ENCODE results near the gene MIP.

MIP gene

DNA sequence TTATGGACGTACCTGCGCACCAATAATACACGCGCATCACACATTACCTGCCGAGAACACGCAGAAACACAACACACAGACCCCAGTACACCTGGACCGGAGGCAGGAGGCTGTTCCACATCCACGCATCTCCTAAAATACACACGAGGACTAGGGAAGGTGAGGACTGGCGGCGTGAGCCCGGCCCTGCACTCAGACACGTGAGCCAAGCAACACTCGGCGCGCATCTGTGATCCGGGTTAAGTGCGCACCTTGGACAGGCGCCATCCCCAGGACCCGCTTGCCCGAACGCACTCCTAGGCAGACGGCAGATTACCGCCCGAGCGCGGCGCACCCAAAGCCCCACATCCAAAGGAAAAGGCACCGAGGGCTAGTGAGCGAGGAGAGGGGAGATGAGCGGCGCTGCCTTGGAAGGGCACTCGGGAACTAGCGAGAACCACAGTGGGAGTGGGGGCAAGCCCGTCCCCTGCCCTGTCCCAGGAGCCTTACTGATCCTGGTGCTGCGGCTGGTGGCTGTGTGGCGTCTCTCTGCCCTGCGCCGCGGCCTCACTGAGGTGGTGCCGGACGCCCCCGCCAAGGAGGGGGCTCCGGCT lies 33.1 kb upstream of the MIP start:
- H3K9me3 ChIP-seq (ENCODE audit: control insufficient read depth in 2 of 2, low read length in 2 of 2) = no peaks in the 10 kb centered on the region
- H3K27me3 ChIP-seq (ENCODE audit: control insufficient read depth in 1 of 2, insufficient read depth in 2 of 2, low read length in 2 of 2) = peaks cover 0 to 2% of the 10 kb centered on the region in 2 donors
- H3K4me1 ChIP-seq (ENCODE audit: control insufficient read depth, insufficient read depth, low read length) = peaks cover 20% of the 10 kb centered on the region
- H3K4me3 ChIP-seq (ENCODE audit: low read length in 2 of 2) = peak overlapping the region; percentile 75 to 81
- H3K9ac ChIP-seq (ENCODE audit: low read length in 2 of 2) = peak overlapping the region; percentile 13 to 53
- no peaks in the 10 kb centered on the region for H3K36me3 ChIP-seq (ENCODE audit: control insufficient read depth in 2 of 2, insufficient read depth in 2 of 2, low read length in 2 of 2)
- H3K27ac ChIP-seq (ENCODE audit: low read length) = no peak overlapping the region

GRCh38 chr12:56486694-56487093 lies 32.2 kb upstream of the MIP start:
- Histone ChIP-seq H3K4me3 (ENCODE audit: low read length in 2 of 2) (no peak overlapping the region), H3K9me3 (ENCODE audit: control insufficient read depth in 2 of 2, low read length in 2 of 2) (no peaks in the 10 kb centered on the region), H3K9ac (ENCODE audit: low read length in 2 of 2) (no peak overlapping the region), H3K4me1 (ENCODE audit: control insufficient read depth, insufficient read depth, low read length) (peaks cover 20% of the 10 kb centered on the region), H3K27me3 (ENCODE audit: control insufficient read depth in 1 of 2, insufficient read depth in 2 of 2, low read length in 2 of 2) (peaks cover 0 to 2% of the 10 kb centered on the region in 2 donors), H3K36me3 (ENCODE audit: control insufficient read depth in 2 of 2, insufficient read depth in 2 of 2, low read length in 2 of 2) (no peaks in the 10 kb centered on the region), H3K27ac (ENCODE audit: low read length) (no peak overlapping the region)

DNA sequence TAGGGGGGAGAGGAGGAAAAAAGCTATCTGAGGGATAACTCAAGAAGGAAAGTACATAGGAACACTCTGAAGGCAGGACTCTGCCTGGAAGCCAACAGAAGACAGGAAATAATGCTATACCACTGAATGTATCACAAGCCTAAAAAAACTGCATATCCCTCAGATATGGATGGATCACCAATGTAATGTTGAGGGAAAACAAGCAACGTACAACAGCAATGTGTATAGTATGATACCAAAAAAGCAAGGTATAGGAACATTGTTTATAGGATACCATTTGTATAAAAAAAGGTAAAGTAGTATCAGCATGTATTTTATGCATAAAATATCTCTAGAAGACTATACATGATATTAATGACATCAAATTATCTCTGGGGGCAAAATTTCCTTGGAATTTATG lies 30.1 kb upstream of the MIP start:
- Histone ChIP-seq H3K27ac (ENCODE audit: low read length) (no peak overlapping the region), H3K9me3 (ENCODE audit: control insufficient read depth in 2 of 2, low read length in 2 of 2) (no peaks in the 10 kb centered on the region), H3K4me3 (ENCODE audit: low read length in 2 of 2) (no peak overlapping the region), H3K9ac (ENCODE audit: low read length in 2 of 2) (no peak overlapping the region), H3K27me3 (ENCODE audit: control insufficient read depth in 1 of 2, insufficient read depth in 2 of 2, low read length in 2 of 2) (no peaks in the 10 kb centered on the region), H3K4me1 (ENCODE audit: control insufficient read depth, insufficient read depth, low read length) (peaks cover 20% of the 10 kb centered on the region), H3K36me3 (ENCODE audit: control insufficient read depth in 2 of 2, insufficient read depth in 2 of 2, low read length in 2 of 2) (no peaks in the 10 kb centered on the region)

DNA sequence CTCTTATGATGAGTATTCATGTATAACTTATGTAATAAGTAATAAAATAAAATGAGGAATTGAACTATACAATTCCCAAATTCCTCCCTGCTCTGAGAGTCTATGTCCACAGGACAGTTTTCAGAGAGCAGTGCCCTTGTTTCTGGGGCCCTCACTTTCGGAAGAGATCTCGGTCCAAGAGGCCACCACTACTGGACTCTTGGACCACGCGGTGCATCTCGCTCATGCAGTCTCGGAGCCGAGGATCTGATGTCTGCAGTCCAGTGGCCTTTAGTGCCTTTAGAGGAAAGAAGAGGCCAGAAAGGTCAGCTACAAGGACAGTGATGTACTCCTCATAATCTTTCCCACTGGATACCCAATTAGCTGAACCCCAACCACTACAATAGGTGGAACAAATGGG lies 25.2 kb upstream of the MIP start:
- Histone ChIP-seq H3K27ac (ENCODE audit: low read length) (no peak overlapping the region), H3K36me3 (ENCODE audit: control insufficient read depth in 2 of 2, insufficient read depth in 2 of 2, low read length in 2 of 2) (peaks cover 0 to 2% of the 10 kb centered on the region in 2 donors), H3K4me3 (ENCODE audit: low read length in 2 of 2) (no peak overlapping the region)

GRCh38 chr12:56477521-56478225 lies 23.2 kb upstream of the MIP start:
- Histone ChIP-seq H3K9ac (ENCODE audit: low read length in 2 of 2) (peak overlapping the region in 1 of 2 donors; percentile 13), H3K27me3 (ENCODE audit: control insufficient read depth in 1 of 2, insufficient read depth in 2 of 2, low read length in 2 of 2) (no peaks in the 10 kb centered on the region), H3K4me3 (ENCODE audit: low read length in 2 of 2) (no peak overlapping the region), H3K9me3 (ENCODE audit: control insufficient read depth in 2 of 2, low read length in 2 of 2) (no peaks in the 10 kb centered on the region), H3K27ac (ENCODE audit: low read length) (no peak overlapping the region), H3K4me1 (ENCODE audit: control insufficient read depth, insufficient read depth, low read length) (no peaks in the 10 kb centered on the region), H3K36me3 (ENCODE audit: control insufficient read depth in 2 of 2, insufficient read depth in 2 of 2, low read length in 2 of 2) (peaks cover 0 to 4% of the 10 kb centered on the region in 2 donors)

More for the DNA sequence above, 25.2 kb upstream of the MIP start:
- no peaks in the 10 kb centered on the region for H3K4me1 ChIP-seq (ENCODE audit: control insufficient read depth, insufficient read depth, low read length)
- no peak overlapping the region for H3K9ac ChIP-seq (ENCODE audit: low read length in 2 of 2)
- no peaks in the 10 kb centered on the region for H3K9me3 ChIP-seq (ENCODE audit: control insufficient read depth in 2 of 2, low read length in 2 of 2)
- H3K27me3 ChIP-seq (ENCODE audit: control insufficient read depth in 1 of 2, insufficient read depth in 2 of 2, low read length in 2 of 2) = no peaks in the 10 kb centered on the region

DNA sequence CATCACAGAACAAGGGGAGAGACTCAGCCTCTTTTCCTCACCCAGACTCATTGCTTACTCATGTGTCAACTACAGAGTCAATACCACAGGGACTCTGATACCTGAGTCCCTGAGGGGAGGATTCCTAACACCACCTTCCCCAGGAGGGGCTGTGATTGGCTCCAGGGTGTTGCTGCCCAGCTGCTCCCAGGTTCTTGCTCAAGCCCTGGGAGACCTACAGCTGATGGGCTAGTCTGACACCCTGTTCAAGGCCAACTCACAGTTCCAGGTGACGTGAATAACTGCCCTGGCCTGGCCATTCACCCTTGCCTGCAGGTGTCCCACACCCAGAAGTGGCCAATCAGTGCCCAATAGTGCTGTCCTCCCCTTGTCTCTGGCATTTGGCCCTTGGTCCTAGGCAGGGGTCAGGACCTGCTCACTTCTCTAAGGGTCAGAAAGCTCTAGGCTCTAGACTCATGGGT lies 22.5 kb upstream of the MIP start:
- H3K4me1 ChIP-seq (ENCODE audit: control insufficient read depth, insufficient read depth, low read length) = no peaks in the 10 kb centered on the region
- peaks cover 0 to 4% of the 10 kb centered on the region in 2 donors for H3K36me3 ChIP-seq (ENCODE audit: control insufficient read depth in 2 of 2, insufficient read depth in 2 of 2, low read length in 2 of 2)
- no peaks in the 10 kb centered on the region for H3K27me3 ChIP-seq (ENCODE audit: control insufficient read depth in 1 of 2, insufficient read depth in 2 of 2, low read length in 2 of 2)
- H3K9me3 ChIP-seq (ENCODE audit: control insufficient read depth in 2 of 2, low read length in 2 of 2) = no peaks in the 10 kb centered on the region
- no peak overlapping the region for H3K4me3 ChIP-seq (ENCODE audit: low read length in 2 of 2)
- no peak overlapping the region for H3K27ac ChIP-seq (ENCODE audit: low read length)
- H3K9ac ChIP-seq (ENCODE audit: low read length in 2 of 2) = no peak overlapping the region

DNA sequence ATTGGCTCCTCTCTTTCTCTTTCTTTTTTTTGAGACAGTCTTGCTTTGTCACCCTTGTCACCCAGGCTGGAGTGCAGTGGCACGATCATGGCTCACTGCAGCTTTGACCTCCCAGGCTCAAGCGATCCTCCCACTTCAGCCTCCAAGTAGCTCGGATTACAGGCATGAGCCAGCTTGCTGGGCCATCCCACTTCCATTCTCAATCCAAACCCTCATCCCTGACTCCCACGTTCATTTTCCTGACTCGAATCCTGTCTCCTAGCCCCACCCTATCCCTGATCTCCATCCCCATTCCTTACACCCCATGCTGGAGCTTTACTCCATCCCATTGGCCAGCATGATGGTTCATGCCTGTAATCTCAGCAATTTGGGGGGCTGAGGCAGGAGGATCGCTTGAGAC lies 21.7 kb upstream of the MIP start:
- Histone ChIP-seq H3K27me3 (ENCODE audit: control insufficient read depth in 1 of 2, insufficient read depth in 2 of 2, low read length in 2 of 2) (no peaks in the 10 kb centered on the region), H3K36me3 (ENCODE audit: control insufficient read depth in 2 of 2, insufficient read depth in 2 of 2, low read length in 2 of 2) (peaks cover 0 to 8% of the 10 kb centered on the region in 2 donors), H3K9ac (ENCODE audit: low read length in 2 of 2) (no peak overlapping the region), H3K4me3 (ENCODE audit: low read length in 2 of 2) (no peak overlapping the region), H3K9me3 (ENCODE audit: control insufficient read depth in 2 of 2, low read length in 2 of 2) (no peaks in the 10 kb centered on the region), H3K27ac (ENCODE audit: low read length) (no peak overlapping the region), H3K4me1 (ENCODE audit: control insufficient read depth, insufficient read depth, low read length) (no peaks in the 10 kb centered on the region)

GRCh38 chr12:56474389-56474788 lies 19.9 kb upstream of the MIP start:
- peaks cover 3% of the 10 kb centered on the region for H3K4me1 ChIP-seq (ENCODE audit: control insufficient read depth, insufficient read depth, low read length)
- no peak overlapping the region for H3K27ac ChIP-seq (ENCODE audit: low read length)
- H3K4me3 ChIP-seq (ENCODE audit: low read length in 2 of 2) = no peak overlapping the region
- no peaks in the 10 kb centered on the region for H3K27me3 ChIP-seq (ENCODE audit: control insufficient read depth in 1 of 2, insufficient read depth in 2 of 2, low read length in 2 of 2)
- no peaks in the 10 kb centered on the region for H3K9me3 ChIP-seq (ENCODE audit: control insufficient read depth in 2 of 2, low read length in 2 of 2)
- H3K9ac ChIP-seq (ENCODE audit: low read length in 2 of 2) = no peak overlapping the region
- H3K36me3 ChIP-seq (ENCODE audit: control insufficient read depth in 2 of 2, insufficient read depth in 2 of 2, low read length in 2 of 2) = peaks cover 0 to 8% of the 10 kb centered on the region in 2 donors

GRCh38 chr12:56469007-56469930 lies 14.8 kb upstream of the MIP start:
- H3K36me3 ChIP-seq (ENCODE audit: control insufficient read depth in 2 of 2, insufficient read depth in 2 of 2, low read length in 2 of 2) = peaks cover 0 to 4% of the 10 kb centered on the region in 2 donors
- no peaks in the 10 kb centered on the region for H3K9me3 ChIP-seq (ENCODE audit: control insufficient read depth in 2 of 2, low read length in 2 of 2)
- peaks cover 11% of the 10 kb centered on the region for H3K4me1 ChIP-seq (ENCODE audit: control insufficient read depth, insufficient read depth, low read length)
- H3K4me3 ChIP-seq (ENCODE audit: low read length in 2 of 2) = peak overlapping the region; percentile 94 to 97
- peak overlapping the region; percentile 83 to 99 for H3K9ac ChIP-seq (ENCODE audit: low read length in 2 of 2)
- no peaks in the 10 kb centered on the region for H3K27me3 ChIP-seq (ENCODE audit: control insufficient read depth in 1 of 2, insufficient read depth in 2 of 2, low read length in 2 of 2)
- H3K27ac ChIP-seq (ENCODE audit: low read length) = peak overlapping the region; percentile 87

- Histone ChIP-seq H3K36me3 (ENCODE audit: control insufficient read depth in 2 of 2, insufficient read depth in 2 of 2, low read length in 2 of 2) (peaks cover 0 to 4% of the 10 kb centered on the region in 2 donors), H3K4me1 (ENCODE audit: control insufficient read depth, insufficient read depth, low read length) (peaks cover 15% of the 10 kb centered on the region), H3K27ac (ENCODE audit: low read length) (peak within 1 kb of the TSS; percentile 87), H3K9ac (ENCODE audit: low read length in 2 of 2) (peak within 1 kb of the TSS; percentile 83 to 99), H3K9me3 (ENCODE audit: control insufficient read depth in 2 of 2, low read length in 2 of 2) (no peaks in the 10 kb centered on the region), H3K27me3 (ENCODE audit: control insufficient read depth in 1 of 2, insufficient read depth in 2 of 2, low read length in 2 of 2) (no peaks in the 10 kb centered on the region), H3K4me3 (ENCODE audit: low read length in 2 of 2) (peak within 1 kb of the TSS; percentile 94 to 97)
Observed at GRCh38 chr12:56468216-56469006, 14.0 kb upstream of the MIP start, which contains the start of gene SPRYD4. Gene SPRYD4, plus strand, starts transcription at chr12:56468578. Its CDS starts 14 bp downstream, at chr12:56468592.

All from stomach smooth muscle (tissue), 2 donors.